M059J (cell line): ENCODE measurements around the gene MTFMT. TPM values are rescaled to one million over a fixed set of nuclear protein-coding genes. Genes with fewer than 3 reads are reported as not detected.

Experiments used
- DNase-seq: peaks from one replicate; pipeline ENCODE4 v3.0.0-alpha.2; 2012; ENCODE audit warnings: low read depth
- total RNA-seq: library from RNA; depleted of rRNA; stranded (reverse); fragments of >200 nt; shearing (Covaris generic); gene quantifications from 2 replicates; pipeline ENCODE4 v1.2.3, GENCODE V29; 2014; rRNA removed

The MTFMT gene
- total RNA-seq, 1 experiment from 2014 or later = 19.9 TPM

DNA sequence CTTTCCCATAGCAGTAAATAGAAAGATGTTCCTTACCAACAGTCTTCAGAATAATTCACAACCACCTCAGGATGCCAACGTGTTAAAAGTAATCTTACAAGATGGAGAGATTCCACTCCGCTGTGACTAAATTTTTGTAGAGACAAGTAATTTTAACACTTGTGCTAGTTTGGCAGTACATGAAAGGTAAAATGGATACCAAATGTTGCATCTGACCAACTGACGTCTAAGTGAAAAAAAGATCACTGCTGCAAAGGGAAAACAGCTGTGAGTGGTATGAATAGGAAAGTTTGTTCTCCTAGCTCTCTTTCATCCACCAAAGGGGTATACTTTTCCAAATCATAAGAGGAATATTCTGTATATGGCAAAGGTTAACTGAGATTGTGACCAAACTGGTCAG is 42.3 kb downstream of the MTFMT start:
- no peak for DNase-seq

DNA sequence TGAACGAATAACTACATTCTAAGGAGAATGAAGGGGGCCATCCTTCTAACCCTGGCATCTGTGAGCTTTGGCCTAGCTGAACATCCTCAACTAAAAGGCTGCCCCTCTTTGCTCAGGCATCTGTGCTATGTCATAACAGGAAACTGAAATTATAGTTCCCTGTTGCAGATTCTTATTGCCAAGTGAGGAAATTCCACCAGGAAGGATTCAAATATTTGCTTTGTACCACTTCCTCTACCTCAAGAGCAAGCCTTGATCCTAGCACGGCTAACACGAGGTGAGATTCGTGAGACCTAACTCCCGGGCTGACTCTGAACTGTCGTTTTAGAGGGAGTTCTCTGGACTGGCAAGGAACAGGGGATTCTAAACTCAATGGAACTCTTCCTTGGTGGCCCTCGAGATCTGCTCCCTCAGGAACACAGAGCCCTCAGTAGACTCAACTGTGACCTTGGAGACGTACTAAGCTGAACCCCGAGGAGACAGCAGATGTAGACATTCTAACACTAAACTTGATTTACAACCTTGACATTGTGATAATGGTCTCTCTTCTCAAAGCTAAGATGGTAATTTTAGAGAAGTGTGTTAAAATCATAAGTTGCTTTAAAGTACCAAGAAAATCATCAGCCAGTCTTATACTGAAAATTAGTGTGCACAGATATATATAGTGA is 43.9 kb downstream of the MTFMT start:
- DNase-seq = no peak

DNA sequence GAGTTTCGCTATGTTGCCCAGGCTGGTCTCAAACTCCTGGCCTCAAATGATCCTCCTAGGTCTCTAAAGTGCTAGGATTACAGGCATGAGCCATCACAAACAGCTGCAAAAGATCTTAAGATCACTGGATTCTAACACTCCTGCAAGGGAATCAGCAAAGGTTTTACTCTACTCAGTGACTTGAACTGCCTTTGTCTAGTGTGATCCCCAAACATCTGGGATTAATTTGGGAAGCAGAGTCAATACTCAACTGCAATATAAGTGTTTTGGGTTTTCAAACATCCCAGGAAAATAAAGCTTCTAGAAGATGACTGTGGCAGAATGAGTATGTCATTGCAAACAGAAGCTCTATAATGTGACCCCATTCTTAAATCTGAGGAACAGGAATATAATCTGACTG is 47.0 kb downstream of the MTFMT start:
- no peak for DNase-seq

DNA sequence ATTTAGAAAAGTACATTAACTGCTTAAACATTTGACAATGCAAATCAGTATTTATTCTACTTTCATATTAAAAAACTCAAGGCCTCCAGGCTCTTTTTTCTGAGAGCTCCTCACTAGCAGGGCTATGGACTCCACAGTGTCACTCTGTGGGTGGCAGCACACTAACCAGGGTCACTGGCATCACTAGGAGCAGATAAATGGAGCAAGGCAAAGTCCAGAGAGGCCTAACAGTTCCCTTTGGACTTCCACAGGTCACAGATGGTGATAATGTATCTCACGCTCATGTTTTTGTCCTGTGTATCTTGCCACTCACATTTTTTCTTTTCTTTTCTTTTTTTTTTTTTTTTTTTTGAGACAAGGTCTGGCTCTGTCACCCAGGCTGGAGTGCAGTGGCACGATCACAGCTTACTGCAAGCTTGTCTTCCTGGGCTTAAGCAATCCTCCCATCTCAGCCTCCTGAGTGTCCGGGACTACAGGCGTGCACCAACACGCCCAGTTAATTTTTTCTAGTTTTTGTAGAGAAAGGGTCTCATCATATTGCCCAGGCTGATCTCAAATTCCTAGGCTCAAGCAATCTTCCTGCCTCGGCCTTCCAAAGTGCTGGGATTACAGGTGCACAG is 47.5 kb downstream of the MTFMT start:
- DNase-seq = no peak

DNA sequence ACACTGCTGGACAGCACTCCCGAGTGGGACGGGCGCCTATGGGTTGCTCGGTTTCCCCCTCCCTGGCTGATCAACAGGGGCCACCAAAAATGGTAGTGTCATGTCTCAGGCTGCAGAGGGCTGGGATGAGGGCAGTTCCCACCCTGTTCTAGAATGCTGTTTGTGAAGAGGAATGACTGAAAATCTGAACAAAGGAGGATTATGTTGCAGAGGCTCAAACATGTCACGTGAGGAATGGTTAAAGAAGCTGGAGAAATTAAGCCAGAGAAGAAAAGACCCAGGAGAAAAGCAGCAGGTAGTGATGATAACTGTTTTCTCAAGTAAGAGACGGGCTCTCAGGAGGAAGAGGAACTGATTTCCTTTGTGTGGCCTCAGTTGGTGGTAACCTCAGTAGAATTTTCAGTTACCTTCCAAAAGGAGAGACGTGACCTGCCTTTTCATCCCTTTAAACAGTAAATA is 50.2 kb downstream of the MTFMT start:
- no peak for DNase-seq

DNA sequence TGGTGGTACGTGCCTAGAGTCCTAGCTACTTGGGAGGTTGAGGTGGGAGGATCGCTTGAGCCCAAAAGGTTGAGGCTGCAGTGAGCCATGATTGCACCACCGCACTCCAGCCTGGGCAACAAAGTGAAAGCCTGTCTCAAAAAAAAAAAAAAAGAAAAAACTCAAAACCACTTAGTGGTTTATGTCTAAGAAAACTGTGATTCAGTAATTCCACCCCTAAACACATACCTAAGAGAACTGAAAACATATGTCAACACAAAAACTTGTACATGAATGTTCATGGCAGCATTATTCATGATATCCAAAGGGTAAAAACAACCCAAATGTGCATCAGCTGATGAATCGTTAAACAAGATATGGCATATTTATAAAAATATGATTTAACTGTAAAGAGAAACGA is 54.0 kb downstream of the MTFMT start:
- no peak for DNase-seq

DNA sequence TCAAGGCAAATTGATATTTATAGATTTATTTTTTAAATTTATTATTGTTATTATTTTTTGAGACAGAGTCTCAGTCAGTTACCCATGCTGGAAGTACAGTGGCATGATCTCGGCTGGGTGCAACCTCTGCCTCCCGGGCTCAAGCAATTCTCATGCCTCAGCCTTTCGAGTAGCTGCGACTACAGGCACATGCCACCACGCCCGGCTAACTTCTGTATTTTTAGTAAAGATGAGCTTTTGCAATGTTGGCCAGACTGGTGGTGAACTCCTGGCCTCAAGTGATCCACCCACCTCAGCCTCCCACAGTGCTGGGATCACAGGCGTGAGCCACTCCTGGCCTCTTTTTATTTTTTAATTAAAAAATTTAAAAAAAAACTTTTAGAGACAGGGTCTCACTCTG is 58.7 kb downstream of the MTFMT start:
- no peak for DNase-seq

DNA sequence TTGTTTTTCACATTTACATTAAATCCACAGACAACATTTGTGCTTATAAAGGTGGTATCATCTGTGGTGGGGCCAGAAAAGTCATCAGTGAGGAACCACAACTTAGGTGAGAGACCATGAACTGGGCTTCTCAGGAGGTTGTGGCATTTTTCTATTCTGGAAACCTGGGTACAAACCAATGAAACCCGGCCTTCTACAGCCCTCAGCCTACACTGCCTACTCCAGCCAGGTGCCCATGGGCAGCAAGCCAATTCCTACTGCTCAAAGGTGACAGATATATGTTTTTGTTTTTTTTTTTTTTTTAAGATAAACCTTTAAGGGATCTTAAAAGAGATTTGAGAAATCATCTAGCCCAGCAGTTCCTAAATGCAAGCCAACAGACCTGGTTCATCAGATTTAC is 60.0 kb downstream of the MTFMT start:
- DNase-seq = no peak

DNA sequence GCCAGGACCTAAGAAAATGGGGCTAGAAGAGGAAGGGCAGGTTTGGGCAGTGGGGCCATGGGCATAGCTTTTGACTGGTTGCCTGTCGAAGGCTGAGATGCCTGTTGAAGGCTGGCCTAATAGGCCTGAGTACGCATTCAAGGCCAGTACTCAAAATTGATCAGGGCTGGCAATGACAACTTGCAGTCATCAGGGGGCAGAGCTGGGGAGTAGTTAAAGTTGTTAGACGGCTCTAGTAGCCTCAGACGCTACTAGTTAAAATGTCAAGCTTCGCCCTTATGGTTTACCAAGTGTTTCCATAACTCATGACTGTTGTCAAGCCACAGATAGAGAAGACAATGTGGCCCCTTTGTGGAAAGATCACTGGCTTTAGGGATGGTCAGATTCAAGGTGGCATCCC is 68.4 kb downstream of the MTFMT start:
- DNase-seq = no peak

DNA sequence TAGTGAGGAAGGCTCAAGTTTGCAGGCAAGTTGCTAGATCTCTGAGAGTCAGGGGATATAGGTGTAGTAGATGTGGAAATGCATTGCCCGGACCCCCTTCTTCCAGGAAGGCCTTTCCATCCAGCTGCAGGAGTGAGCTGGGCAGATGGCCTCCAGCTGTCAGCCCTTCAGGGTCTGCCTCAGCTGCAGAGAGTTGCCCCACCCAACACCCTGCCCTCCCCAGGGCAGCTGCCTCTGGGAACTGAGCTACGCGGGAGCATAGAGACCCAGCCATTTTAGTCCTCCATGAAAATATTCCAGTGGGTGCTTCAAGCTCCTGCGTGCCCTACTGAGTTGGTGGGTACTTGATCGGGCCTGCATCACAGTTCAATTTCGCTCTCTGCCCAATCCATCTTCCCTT is 69.3 kb downstream of the MTFMT start:
- no peak for DNase-seq

DNA sequence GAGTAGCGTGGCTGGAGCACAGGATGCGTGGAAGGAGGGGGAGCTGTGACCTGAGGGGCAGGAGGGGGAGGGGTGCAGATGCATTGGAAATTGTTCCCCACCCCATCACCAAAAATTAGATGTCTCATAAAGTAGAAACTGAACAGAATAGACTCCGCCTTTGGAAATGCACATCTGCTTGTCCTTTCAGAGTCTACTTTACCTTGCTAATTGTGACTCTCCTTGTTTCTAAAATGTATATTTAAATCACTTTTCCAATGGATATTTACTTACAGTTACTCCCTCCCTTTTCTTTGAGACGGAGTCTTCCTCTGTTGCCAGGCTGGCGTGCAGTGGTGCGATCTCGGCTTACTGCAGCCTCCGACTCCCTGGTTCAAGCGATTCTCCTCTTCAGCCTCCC is 70.3 kb downstream of the MTFMT start:
- DNase-seq = no peak

DNA sequence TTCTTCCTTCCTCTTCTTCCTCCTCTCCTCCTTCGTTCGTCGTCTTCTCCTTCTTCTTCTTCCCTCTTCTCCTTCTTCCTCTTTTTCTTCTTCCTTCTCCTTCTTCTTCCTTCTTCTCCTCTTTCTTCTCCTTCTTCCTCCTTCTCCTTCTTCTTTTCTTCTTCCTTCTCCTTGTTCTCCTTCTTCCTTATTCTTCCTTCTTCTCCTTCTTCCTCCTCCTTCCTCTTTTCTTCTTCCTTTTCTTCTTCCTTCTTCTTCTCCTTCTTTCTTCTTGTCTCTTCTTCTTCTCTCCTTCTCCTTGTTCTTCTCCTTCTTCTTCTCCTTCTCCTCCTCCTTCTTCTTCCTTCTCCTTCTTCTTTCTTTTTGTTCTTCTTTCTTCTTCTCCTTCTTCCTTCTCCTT is 75.0 kb downstream of the MTFMT start:
- no peak for DNase-seq

DNA sequence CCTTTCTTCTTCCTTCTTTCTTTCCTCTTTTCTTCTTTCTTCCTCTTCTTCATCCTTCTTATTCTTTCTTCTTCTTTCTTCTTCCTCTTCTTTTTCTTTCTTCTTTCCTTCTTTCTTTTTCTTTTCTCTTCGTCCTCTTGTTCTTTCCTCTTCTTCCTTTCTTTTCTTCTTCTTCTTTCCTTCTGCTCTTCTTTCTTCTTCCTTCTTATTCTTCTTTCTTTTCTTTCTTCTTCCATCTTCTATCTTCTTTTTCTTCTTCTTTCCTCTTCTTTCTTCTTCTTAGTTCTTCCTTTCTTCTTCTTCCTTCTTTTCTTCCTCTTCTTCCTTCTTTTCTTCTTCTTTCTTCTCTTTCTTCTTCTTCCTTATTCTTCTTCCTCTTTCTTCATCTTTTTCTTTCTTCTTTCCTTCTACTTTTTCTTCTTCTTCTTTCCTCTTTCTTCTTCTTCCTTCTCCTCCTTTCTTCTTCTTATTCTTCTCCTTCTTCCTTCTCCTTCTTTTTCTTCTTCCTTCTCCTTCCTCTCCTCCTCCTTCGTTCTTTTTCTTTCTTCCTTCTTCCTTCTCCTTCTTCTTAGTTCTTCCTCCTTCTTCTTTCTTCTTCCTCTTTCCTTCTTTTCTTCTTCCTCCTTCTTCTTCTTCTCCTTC is 77.5 kb downstream of the MTFMT start:
- no peak for DNase-seq

Other genes with a start within 250 kb of the MTFMT start
- 9.0 and 11.1 TPM in 2 replicates for gene PIF1, start 204.0 kb downstream of the MTFMT start, total RNA-seq
- 8.7 and 14.0 TPM in 2 replicates for gene PLEKHO2, start 187.7 kb downstream of the MTFMT start, total RNA-seq
- gene ANKDD1A, start 117.7 kb downstream of the MTFMT start, total RNA-seq = 2.1 and 2.3 TPM in 2 replicates
- 93.2 and 94.8 TPM in 2 replicates for gene SPG21, start 39.7 kb downstream of the MTFMT start, total RNA-seq
- gene SLC51B, start 15.7 kb upstream of the MTFMT start, total RNA-seq = not detected in 2 replicates
- not detected in 2 replicates for gene RASL12, start 38.4 kb upstream of the MTFMT start, total RNA-seq
- not detected in 2 replicates for gene KBTBD13, start 47.1 kb upstream of the MTFMT start, total RNA-seq
- gene UBAP1L, start 85.6 kb upstream of the MTFMT start, total RNA-seq = 0.10 and 0.12 TPM in 2 replicates
- 9.2 and 14.5 TPM in 2 replicates for gene PDCD7, start 104.2 kb upstream of the MTFMT start, total RNA-seq
- 22.7 and 27.7 TPM in 2 replicates for gene CLPX, start 155.7 kb upstream of the MTFMT start, total RNA-seq
- gene CILP, start 181.8 kb upstream of the MTFMT start, total RNA-seq = 0.02 TPM in 1 of 2 replicates, not detected in the other